HG03175 (cell line): Measurements from ENCODE around the gene MSRB1.
"Not testable (repeated sequence)": the region's sequence is repeated elsewhere in the genome, so short reads cannot be mapped to it uniquely, and the experiment has no call there.

ENCODE experiments used
- ATAC-seq: cut with Tn5 transposase; IDR thresholded peaks from one replicate; pipeline ENCODE4 v1.9.1; 2021; ENCODE audit warnings: mild to moderate bottlenecking, moderate library complexity; ENCODE audit not compliant: unreplicated experiment

MSRB1 gene

GRCh38 chr16:1941162-1942046, 1.6 kb downstream of the MSRB1 start:
- no peak for ATAC-seq

GRCh38 chr16:1940273-1941161, 2.5 kb downstream of the MSRB1 start:
- no peak for ATAC-seq

- not testable (repeated sequence) for ATAC-seq
These were observed 3.2 kb downstream of the MSRB1 start for GRCh38 chr16:1939833-1940232.

- no peak for ATAC-seq
These were observed 4.1 kb downstream of the MSRB1 start for GRCh38 chr16:1938910-1939309.

- no peak for ATAC-seq
These were observed 4.7 kb downstream of the MSRB1 start for GRCh38 chr16:1938316-1938715.

GRCh38 chr16:1936945-1937479, 6.0 kb downstream of the MSRB1 start:
- no peak for ATAC-seq

- no peak for ATAC-seq
These were observed 9.8 kb downstream of the MSRB1 start for GRCh38 chr16:1933097-1933661.

GRCh38 chr16:1932050-1933028, 10.7 kb downstream of the MSRB1 start:
- no peak for ATAC-seq

GRCh38 chr16:1930338-1930720, 12.7 kb downstream of the MSRB1 start:
- ATAC-seq: no peak

GRCh38 chr16:1929578-1930337, 13.2 kb downstream of the MSRB1 start:
- ATAC-seq: peak; percentile 91

- no peak for ATAC-seq
These were observed 13.9 kb downstream of the MSRB1 start for GRCh38 chr16:1929105-1929504.

GRCh38 chr16:1926271-1926670, 16.7 kb downstream of the MSRB1 start:
- no peak for ATAC-seq

GRCh38 chr16:1924095-1924494, 18.9 kb downstream of the MSRB1 start:
- no peak for ATAC-seq

- no peak for ATAC-seq
These were observed 19.5 kb downstream of the MSRB1 start for GRCh38 chr16:1923299-1924034.

GRCh38 chr16:1922357-1922756, 20.6 kb downstream of the MSRB1 start:
- no peak for ATAC-seq

- ATAC-seq: no peak
These were observed 22.2 kb downstream of the MSRB1 start for GRCh38 chr16:1920727-1921171.

GRCh38 chr16:1920122-1920521, 22.9 kb downstream of the MSRB1 start:
- ATAC-seq: not testable (repeated sequence)

GRCh38 chr16:1919327-1919998, 23.5 kb downstream of the MSRB1 start:
- no peak for ATAC-seq
